Bronchial epithelial cell (primary cell): ENCODE results near the gene ADD1. TPM values are rescaled to one million over a fixed set of nuclear protein-coding genes. Genes with fewer than 3 reads are reported as not detected.

Experiments
- DNase-seq: peaks from one replicate; pipeline ENCODE4 v3.0.0-alpha.2; 2010; ENCODE audit warnings: low read depth
- FAIRE-seq: peaks from 2 replicates; lab custom pipeline; 2011; peaks lifted over from hg19 to GRCh38; lab: Jason Lieb, UNC
- H3K27me3 ChIP-seq: 2 replicates; pipeline ENCODE4 v1.5.1; 2011; ENCODE audit warnings: low read length; ENCODE audit not compliant: control insufficient read depth, insufficient read depth
- H3K36me3 ChIP-seq: 2 replicates; pipeline ENCODE4 v1.5.1; 2011; ENCODE audit warnings: low read length; ENCODE audit not compliant: control insufficient read depth, insufficient read depth
- H3K4me3 ChIP-seq: 2 replicates; pipeline ENCODE4 v1.5.1; 2011; ENCODE audit warnings: mild to moderate bottlenecking, low read depth, low read length, control low read depth
- total RNA-seq: library from RNA; depleted of rRNA; stranded (reverse); fragments of >200 nt; gene quantifications from 2 replicates; pipeline ENCODE4 v1.2.1, GENCODE V29; 2014
- TF ChIP-seq, protein P1 (sequence below): IDR thresholded peaks from 2 replicates; pipeline ENCODE4 v1.5.1; 2011; ENCODE audit warnings: mild to moderate bottlenecking, moderate library complexity, low read length, control low read depth, inconsistent platforms; ENCODE audit not compliant: insufficient read depth, severe bottlenecking

ADD1 gene
- total RNA-seq, 1 donor from 2014 or later, result 71.9 TPM

DNA sequence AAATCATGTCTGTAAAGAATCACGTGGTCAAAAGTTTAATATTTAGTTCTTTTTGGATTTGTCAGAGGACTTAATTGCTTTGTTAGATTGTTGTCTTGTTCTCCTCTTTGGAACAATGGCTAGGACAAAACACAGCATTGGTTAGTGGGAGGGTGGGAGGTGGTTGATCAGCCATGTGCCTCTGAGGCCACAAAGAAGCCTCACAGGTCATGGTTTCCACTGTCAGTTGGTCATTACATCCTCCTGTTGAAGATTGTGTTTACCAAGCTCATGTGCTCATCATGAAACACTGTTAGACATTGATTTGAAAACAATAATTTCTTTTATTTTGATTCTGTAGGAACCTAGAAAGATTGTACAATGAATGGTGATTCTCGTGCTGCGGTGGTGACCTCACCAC lies 31.9 kb downstream of the ADD1 start:
- Histone ChIP-seq H3K36me3 (peaks cover 9% of the 10 kb centered on the region), H3K4me3 (no peak overlapping the region), H3K27me3 (no peaks in the 10 kb centered on the region)
- DNase-seq (no peak), FAIRE-seq (no peak)
- TF ChIP-seq, protein P1, sequence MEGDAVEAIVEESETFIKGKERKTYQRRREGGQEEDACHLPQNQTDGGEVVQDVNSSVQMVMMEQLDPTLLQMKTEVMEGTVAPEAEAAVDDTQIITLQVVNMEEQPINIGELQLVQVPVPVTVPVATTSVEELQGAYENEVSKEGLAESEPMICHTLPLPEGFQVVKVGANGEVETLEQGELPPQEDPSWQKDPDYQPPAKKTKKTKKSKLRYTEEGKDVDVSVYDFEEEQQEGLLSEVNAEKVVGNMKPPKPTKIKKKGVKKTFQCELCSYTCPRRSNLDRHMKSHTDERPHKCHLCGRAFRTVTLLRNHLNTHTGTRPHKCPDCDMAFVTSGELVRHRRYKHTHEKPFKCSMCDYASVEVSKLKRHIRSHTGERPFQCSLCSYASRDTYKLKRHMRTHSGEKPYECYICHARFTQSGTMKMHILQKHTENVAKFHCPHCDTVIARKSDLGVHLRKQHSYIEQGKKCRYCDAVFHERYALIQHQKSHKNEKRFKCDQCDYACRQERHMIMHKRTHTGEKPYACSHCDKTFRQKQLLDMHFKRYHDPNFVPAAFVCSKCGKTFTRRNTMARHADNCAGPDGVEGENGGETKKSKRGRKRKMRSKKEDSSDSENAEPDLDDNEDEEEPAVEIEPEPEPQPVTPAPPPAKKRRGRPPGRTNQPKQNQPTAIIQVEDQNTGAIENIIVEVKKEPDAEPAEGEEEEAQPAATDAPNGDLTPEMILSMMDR, result no peak

DNA sequence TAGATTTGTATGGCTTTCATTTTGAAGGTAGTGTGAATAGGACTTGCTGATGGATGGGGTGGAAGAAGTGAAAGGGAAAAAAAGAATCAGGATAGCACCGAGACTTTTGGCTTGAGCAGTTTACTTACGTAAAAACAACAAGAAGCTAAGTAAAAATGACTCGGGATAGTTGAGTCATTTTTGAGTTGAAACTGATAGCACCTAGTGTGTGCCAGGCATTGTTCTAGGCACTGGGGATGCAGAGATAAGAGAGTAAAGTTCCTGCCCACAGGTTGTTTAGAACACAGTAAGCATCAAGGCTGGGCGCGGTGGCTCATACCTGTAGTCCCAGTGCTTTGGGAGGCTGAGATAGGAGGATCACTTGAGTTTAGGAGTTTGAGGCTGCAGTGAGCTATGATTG lies 34.7 kb downstream of the ADD1 start:
- no peak overlapping the region for H3K4me3 ChIP-seq
- no peaks in the 10 kb centered on the region for H3K27me3 ChIP-seq
- no peak for FAIRE-seq
- DNase-seq, result no peak
- TF ChIP-seq, protein P1, result no peak
- H3K36me3 ChIP-seq, result peaks cover 9% of the 10 kb centered on the region

DNA sequence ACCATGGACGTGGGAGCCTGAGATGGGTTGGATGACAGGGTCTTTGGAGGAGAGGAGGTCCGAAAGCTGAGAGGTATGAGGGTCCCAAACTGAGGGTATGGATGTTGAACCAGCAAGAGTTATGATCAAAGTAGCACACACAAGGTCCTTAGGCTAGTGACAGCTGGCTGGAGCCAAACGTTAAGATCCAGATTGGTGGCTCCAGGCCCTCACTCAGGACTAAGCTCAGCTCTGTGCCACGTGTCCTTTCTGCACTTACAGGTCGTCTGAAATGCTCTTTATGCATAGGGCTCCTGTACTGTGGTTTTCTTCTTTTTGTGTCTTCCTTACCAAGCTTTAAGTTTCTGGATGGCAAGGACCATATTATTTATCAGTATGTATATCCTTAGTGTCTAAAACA lies 35.4 kb downstream of the ADD1 start:
- H3K4me3 ChIP-seq, result no peak overlapping the region
- TF ChIP-seq, protein P1, result no peak
- FAIRE-seq (no peak), DNase-seq (no peak)
- no peaks in the 10 kb centered on the region for H3K27me3 ChIP-seq
- H3K36me3 ChIP-seq, result peaks cover 9% of the 10 kb centered on the region

DNA sequence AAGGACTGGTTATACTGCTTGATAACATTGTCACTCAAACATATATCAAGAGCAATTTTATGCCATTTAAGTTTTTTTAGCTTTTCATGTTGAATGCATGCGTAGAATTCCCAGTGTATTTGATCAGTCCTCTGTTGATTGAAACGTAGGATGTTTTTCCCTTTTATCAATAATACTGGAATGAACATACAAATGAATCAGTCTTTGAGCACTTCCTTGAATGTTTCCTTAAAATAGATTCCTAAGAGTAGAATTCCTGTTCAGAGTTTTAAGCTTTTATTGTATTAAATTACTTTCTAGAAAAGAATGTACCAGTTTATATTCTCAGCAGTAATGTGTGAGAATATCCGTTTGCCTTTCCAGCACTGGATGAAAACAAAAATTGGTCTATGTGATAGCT lies 37.8 kb downstream of the ADD1 start:
- no peak overlapping the region for H3K4me3 ChIP-seq
- TF ChIP-seq, protein P1, result no peak
- H3K27me3 ChIP-seq, result no peaks in the 10 kb centered on the region
- H3K36me3 ChIP-seq, result peaks cover 13% of the 10 kb centered on the region
- no peak for FAIRE-seq
- DNase-seq, result no peak

DNA sequence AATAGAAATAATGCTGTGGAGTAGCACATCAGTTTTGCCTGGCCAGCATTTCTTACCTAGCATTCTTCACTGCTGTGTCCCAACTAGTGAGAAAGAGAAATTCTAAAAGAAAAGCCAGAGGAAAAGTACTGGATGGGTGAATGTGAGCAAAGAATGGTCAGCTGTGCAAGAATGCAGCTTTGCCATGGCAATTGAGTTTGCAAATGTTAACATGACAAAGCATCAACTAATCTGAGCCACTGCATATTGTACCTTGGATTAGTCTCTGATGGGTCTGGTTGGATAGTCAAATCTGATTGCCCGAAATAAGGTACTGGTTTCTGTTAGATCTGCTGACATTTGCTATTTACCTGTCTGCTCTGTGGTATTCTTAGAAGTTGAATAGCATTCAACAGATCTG lies 38.7 kb downstream of the ADD1 start:
- TF ChIP-seq, protein P1, result no peak
- no peak overlapping the region for H3K4me3 ChIP-seq
- no peaks in the 10 kb centered on the region for H3K27me3 ChIP-seq
- FAIRE-seq (no peak), DNase-seq (no peak)
- H3K36me3 ChIP-seq, result peaks cover 15% of the 10 kb centered on the region

DNA sequence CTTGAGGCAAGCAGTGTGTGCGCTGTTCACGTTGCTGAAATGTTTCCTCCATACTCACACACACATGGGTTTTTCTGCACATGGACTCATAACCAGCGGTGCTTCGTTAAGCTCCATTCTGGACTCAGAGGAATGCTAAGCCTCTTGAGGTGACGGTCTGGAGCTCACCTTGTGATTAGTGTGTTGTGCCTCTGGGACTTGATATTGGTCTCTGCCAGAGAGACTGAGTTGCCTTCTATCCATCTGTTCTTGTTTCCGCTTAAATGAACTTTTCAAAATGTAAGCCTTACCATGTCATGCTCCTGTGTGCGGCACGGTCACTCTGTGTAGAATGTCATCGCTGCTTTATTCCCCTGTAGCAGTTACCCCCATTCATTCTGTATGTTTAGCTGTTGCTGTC lies 42.5 kb downstream of the ADD1 start:
- H3K4me3 ChIP-seq, result no peak overlapping the region
- no peaks in the 10 kb centered on the region for H3K27me3 ChIP-seq
- peaks cover 14% of the 10 kb centered on the region for H3K36me3 ChIP-seq
- FAIRE-seq (no peak), DNase-seq (no peak)
- TF ChIP-seq, protein P1, result no peak
